Loucy (cell line): Measurements from ENCODE around the gene RSF1.
A peak's percentile ranks its signal among the peaks of the same experiment; 100 is the strongest.

Experiments
- H2AFZ ChIP-seq: fragments of 200-600 bp; sonication (generic); 2 replicates; pipeline ENCODE4 v1.6.0; 2016; ENCODE audit warnings: antibody characterized with exemption, mild to moderate bottlenecking, low read length, moderate library complexity
- H3F3A ChIP-seq: fragments of 200-600 bp; 2 replicates; pipeline ENCODE4 v1.6.0; 2016; ENCODE audit warnings: antibody characterized with exemption, low read depth, mild to moderate bottlenecking
- H3K27me3 ChIP-seq: fragments of 200-600 bp; sonication (generic); 2 replicates; pipeline ENCODE4 v1.6.1; 2014; ENCODE audit warnings: low read length, mild to moderate bottlenecking; ENCODE audit not compliant: insufficient read depth, poor library complexity, severe bottlenecking
- H3K36me3 ChIP-seq: fragments of 200-600 bp; sonication (generic); 2 replicates; pipeline ENCODE4 v1.6.1; 2016; ENCODE audit warnings: low read length; ENCODE audit not compliant: insufficient read depth
- H3K4me1 ChIP-seq: fragments of 200-600 bp; sonication (generic); 2 replicates; pipeline ENCODE4 v1.5.1; 2014; ENCODE audit warnings: low read length, mild to moderate bottlenecking; ENCODE audit not compliant: insufficient read depth, poor library complexity, severe bottlenecking
- H3K4me2 ChIP-seq: fragments of 200-600 bp; sonication (generic); 2 replicates; pipeline ENCODE4 v1.6.0; 2014; ENCODE audit warnings: antibody characterized with exemption, low read length, low read depth, mild to moderate bottlenecking; ENCODE audit not compliant: poor library complexity, severe bottlenecking
- H3K4me3 ChIP-seq: fragments of 200-600 bp; sonication (generic); 2 replicates; pipeline ENCODE4 v1.5.1; 2014; ENCODE audit warnings: low read length, mild to moderate bottlenecking, mixed read lengths; ENCODE audit not compliant: poor library complexity, severe bottlenecking
- H3K79me2 ChIP-seq: fragments of 200-600 bp; sonication (generic); 2 replicates; pipeline ENCODE4 v1.6.1; 2014; ENCODE audit warnings: low read length; ENCODE audit not compliant: insufficient read depth
- H3K9ac ChIP-seq: fragments of 200-600 bp; sonication (generic); 2 replicates; pipeline ENCODE4 v1.6.0; 2014; ENCODE audit warnings: mild to moderate bottlenecking, low read depth, low read length, moderate library complexity; ENCODE audit not compliant: poor library complexity, severe bottlenecking
- H3K9me2 ChIP-seq: fragments of 200-600 bp; sonication (generic); replicated peaks from 2 replicates; pipeline ENCODE4 v1.6.1; 2016; ENCODE audit warnings: low read depth, low read length, mixed read lengths
- H3K9me3 ChIP-seq: fragments of 200-600 bp; sonication (generic); 2 replicates; pipeline ENCODE4 v1.6.1; 2014; ENCODE audit warnings: mild to moderate bottlenecking, antibody characterized with exemption, low read length, low read depth; ENCODE audit not compliant: insufficient read depth
- H4K20me1 ChIP-seq: fragments of 200-600 bp; sonication (generic); 2 replicates; pipeline ENCODE4 v1.6.0; 2014; ENCODE audit warnings: antibody characterized with exemption, low read length, mild to moderate bottlenecking; ENCODE audit not compliant: insufficient read depth, poor library complexity, severe bottlenecking
- CTCF ChIP-seq: fragments of 200-600 bp; sonication (generic); conservative IDR thresholded peaks from 2 replicates; pipeline ENCODE4 v1.5.1; 2014; ENCODE audit warnings: mild to moderate bottlenecking, antibody characterized with exemption, low read length
- EZH2phosphoT487 ChIP-seq: fragments of 200-600 bp; IDR thresholded peaks from 2 replicates; pipeline ENCODE4 v1.6.1; 2018; ENCODE audit warnings: antibody characterized with exemption, mild to moderate bottlenecking, moderate library complexity, borderline replicate concordance

RSF1 gene

GRCh38 chr11:77771135-77771534 lies 49.4 kb downstream of the RSF1 start:
- H3K27me3 ChIP-seq = no peaks in the 10 kb centered on the region
- peak overlapping the region; percentile 53 for H3K4me2 ChIP-seq
- peaks cover 27% of the 10 kb centered on the region for H3K4me1 ChIP-seq
- no peaks in the 10 kb centered on the region for H3K9me2 ChIP-seq
- no peaks in the 10 kb centered on the region for H3K9me3 ChIP-seq
- H3K36me3 ChIP-seq = no peaks in the 10 kb centered on the region; the same call in 1 of the 2 replicates
- H4K20me1 ChIP-seq = peaks cover 72% of the 10 kb centered on the region
- peaks cover 14% of the 10 kb centered on the region; the same call in 1 of the 2 replicates for H3F3A ChIP-seq
- H3K4me3 ChIP-seq = peak overlapping the region; percentile 37
- TF ChIP-seq CTCF = no peak
- TF ChIP-seq EZH2phosphoT487 = no peak
- no peak overlapping the region for H3K9ac ChIP-seq
- no peak overlapping the region for H2AFZ ChIP-seq
- peaks cover 94% of the 10 kb centered on the region for H3K79me2 ChIP-seq

GRCh38 chr11:77770629-77771028 lies 49.9 kb downstream of the RSF1 start:
- H3K9me3 ChIP-seq = no peaks in the 10 kb centered on the region
- H2AFZ ChIP-seq = no peak overlapping the region

GRCh38 chr11:77762426-77762825 lies 58.1 kb downstream of the RSF1 start:
- TF ChIP-seq EZH2phosphoT487 (no peak), CTCF (no peak)
- no peaks in the 10 kb centered on the region for H3K9me3 ChIP-seq
- no peaks in the 10 kb centered on the region for H3K4me1 ChIP-seq
- peaks cover 58% of the 10 kb centered on the region for H3K36me3 ChIP-seq
- no peak overlapping the region for H3K4me2 ChIP-seq
- no peak overlapping the region for H3K9ac ChIP-seq
- H3K9me2 ChIP-seq = no peaks in the 10 kb centered on the region
- no peak overlapping the region for H3K4me3 ChIP-seq
- no peaks in the 10 kb centered on the region for H3F3A ChIP-seq
- no peak overlapping the region for H2AFZ ChIP-seq
- H4K20me1 ChIP-seq = peaks cover 41% of the 10 kb centered on the region
- no peaks in the 10 kb centered on the region for H3K27me3 ChIP-seq
- peaks cover 51% of the 10 kb centered on the region for H3K79me2 ChIP-seq

More at GRCh38 chr11:77770629-77771028, 49.9 kb downstream of the RSF1 start:
- Histone ChIP-seq H3K36me3 (no peaks in the 10 kb centered on the region; the same call in 1 of the 2 replicates), H3K4me1 (peaks cover 27% of the 10 kb centered on the region), H3K27me3 (no peaks in the 10 kb centered on the region), H3K9me2 (no peaks in the 10 kb centered on the region), H3K4me3 (peak overlapping the region; percentile 37), H3K4me2 (peak overlapping the region; percentile 53), H3F3A (peaks cover 14% of the 10 kb centered on the region; the same call in 1 of the 2 replicates), H4K20me1 (peaks cover 72% of the 10 kb centered on the region), H3K9ac (no peak overlapping the region), H3K79me2 (peaks cover 94% of the 10 kb centered on the region)
- TF ChIP-seq EZH2phosphoT487 (no peak), CTCF (no peak)
